ENCODE measurements around the gene LAMB2. TPM values are rescaled to one million over a fixed set of nuclear protein-coding genes. Genes with fewer than 3 reads are reported as not detected.

LAMB2 gene
- total RNA-seq, 2 donors from 2014 or later, result 83.6 to 97.8 TPM

DNA sequence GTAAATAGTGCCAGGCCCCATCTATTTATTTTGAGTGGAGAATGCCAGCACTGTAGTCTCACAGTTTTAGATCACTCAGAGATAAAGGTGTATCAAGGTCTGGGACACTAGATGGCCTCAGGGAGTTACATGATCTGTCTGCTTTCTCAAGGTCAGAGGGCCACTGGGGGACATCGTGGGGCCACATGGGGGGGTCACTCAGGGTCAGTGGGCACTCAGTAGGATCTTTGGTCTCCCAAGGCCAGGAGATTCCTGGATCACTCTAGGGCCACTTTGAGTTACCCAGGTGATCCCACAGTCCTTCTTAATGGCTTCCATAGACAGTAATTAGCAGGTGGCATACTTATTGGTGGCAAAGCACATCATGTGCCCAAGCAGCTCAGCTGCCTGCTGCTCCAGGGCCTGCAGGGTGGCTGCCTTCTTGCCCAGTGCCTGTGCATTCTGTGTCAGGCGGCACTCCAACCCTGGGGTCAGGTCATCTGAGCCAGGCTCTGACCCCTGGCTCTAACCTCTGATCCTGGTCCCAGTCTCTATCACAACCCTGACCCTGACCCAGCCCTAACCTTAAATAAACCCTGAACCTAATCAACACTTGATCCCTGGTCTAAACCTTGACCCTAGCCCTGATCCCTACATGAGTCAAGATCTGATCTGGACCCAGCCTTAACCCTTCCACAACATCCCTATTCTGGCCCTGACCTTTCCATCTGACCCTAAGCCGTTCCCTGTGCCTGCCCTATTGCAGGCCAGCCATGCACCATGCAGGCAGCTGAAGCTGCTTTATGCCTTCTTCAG, 1.8 kb upstream of the LAMB2 start:
- Histone ChIP-seq H3K27ac (ENCODE audit: low read depth, low read length) (no peak overlapping the region), H3K4me3 (ENCODE audit: low read length) (no peak overlapping the region), H3K27me3 (ENCODE audit: control insufficient read depth, insufficient read depth, low read length, poor library complexity, severe bottlenecking) (no peaks in the 10 kb centered on the region), H3K9me3 (ENCODE audit: control insufficient read depth, low read length) (no peaks in the 10 kb centered on the region), H3K9ac (ENCODE audit: extremely low read depth, low read length, poor library complexity, severe bottlenecking) (no peak overlapping the region), H3K4me1 (ENCODE audit: control insufficient read depth, insufficient read depth, low read length) (peaks cover 5% of the 10 kb centered on the region), H3K36me3 (ENCODE audit: control insufficient read depth, insufficient read depth, low read length) (no peaks in the 10 kb centered on the region)
- Mint-ChIP-seq H3K27me3 (ENCODE audit: insufficient read depth) (peaks cover 12% of the 10 kb centered on the region), H3K27ac (peak overlapping the region; percentile 1), H3K4me3 (peak overlapping the region; percentile 78), H3K4me1 (no peaks in the 10 kb centered on the region), H3K9me3 (no peaks in the 10 kb centered on the region), H3K36me3 (ENCODE audit: low read depth) (no peaks in the 10 kb centered on the region)
- peak; percentile 29 for TF ChIP-seq CTCF (conservative IDR thresholded peaks at IDR 0.05)
- WGBS, 2 experiments (ENCODE audit: insufficient coverage in 1 of 2, insufficient read length in 1 of 2), result 78 to 88% methylated on average over 3 of the region's 3 CpGs
- DNase-seq, result no peak

- Histone ChIP-seq H3K9ac (ENCODE audit: extremely low read depth, low read length, poor library complexity, severe bottlenecking) (peak overlapping the region; percentile 50), H3K27ac (ENCODE audit: low read depth, low read length) (peak overlapping the region; percentile 24), H3K9me3 (ENCODE audit: control insufficient read depth, low read length) (no peaks in the 10 kb centered on the region), H3K4me1 (ENCODE audit: control insufficient read depth, insufficient read depth, low read length) (peaks cover 5% of the 10 kb centered on the region), H3K4me3 (ENCODE audit: low read length) (peak overlapping the region; percentile 91), H3K36me3 (ENCODE audit: control insufficient read depth, insufficient read depth, low read length) (peaks cover 1% of the 10 kb centered on the region), H3K27me3 (ENCODE audit: control insufficient read depth, insufficient read depth, low read length, poor library complexity, severe bottlenecking) (no peaks in the 10 kb centered on the region)
- WGBS, 2 experiments (ENCODE audit: insufficient coverage in 1 of 2, insufficient read length in 1 of 2), result 1 to 3% methylated on average over 5 to 30 of the region's 30 CpGs
- H3K4me1 Mint-ChIP-seq, result no peaks in the 10 kb centered on the region
- peak overlapping the region; percentile 78 for H3K4me3 Mint-ChIP-seq
- peak overlapping the region; percentile 83 for H3K27ac Mint-ChIP-seq
- H3K9me3 Mint-ChIP-seq, result no peaks in the 10 kb centered on the region
- H3K36me3 Mint-ChIP-seq (ENCODE audit: low read depth), result no peaks in the 10 kb centered on the region
- DNase-seq, result peak; percentile 92
- peaks cover 9% of the 10 kb centered on the region for H3K27me3 Mint-ChIP-seq (ENCODE audit: insufficient read depth)
- peak; percentile 7 for TF ChIP-seq CTCF (conservative IDR thresholded peaks at IDR 0.05)
These were observed 539 bp upstream of the LAMB2 start for GRCh38 chr3:49133226-49133951.

DNA sequence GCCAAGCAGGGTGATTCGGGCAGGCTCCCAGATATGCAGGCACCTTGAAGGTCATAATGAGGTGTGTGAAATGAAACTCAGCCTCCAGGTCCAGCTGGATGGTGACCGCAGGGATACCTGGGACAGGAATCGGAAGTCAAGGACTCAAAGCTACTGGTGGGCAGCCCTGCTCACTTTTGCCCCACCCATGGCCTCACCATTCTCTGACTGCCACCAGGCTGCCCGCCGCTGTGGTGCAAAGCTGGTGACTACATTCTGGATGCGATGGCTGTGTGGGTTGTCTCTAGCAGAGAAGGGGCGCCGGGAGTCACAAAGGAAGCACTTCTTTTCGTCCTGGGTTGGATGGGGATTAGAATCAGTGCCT, 795 bp downstream of the LAMB2 start:
- Mint-ChIP-seq H3K9me3 (no peaks in the 10 kb centered on the region), H3K36me3 (ENCODE audit: low read depth) (peaks cover 3% of the 10 kb centered on the region), H3K4me1 (no peaks in the 10 kb centered on the region), H3K27ac (no peak overlapping the region), H3K27me3 (ENCODE audit: insufficient read depth) (no peaks in the 10 kb centered on the region), H3K4me3 (peak overlapping the region; percentile 78)
- H3K9me3 ChIP-seq (ENCODE audit: control insufficient read depth, low read length), result no peaks in the 10 kb centered on the region
- H3K4me3 ChIP-seq (ENCODE audit: low read length), result peak overlapping the region; percentile 91
- H3K27ac ChIP-seq (ENCODE audit: low read depth, low read length), result peak overlapping the region; percentile 42
- no peak for TF ChIP-seq CTCF (conservative IDR thresholded peaks at IDR 0.05)
- peaks cover 7% of the 10 kb centered on the region for H3K36me3 ChIP-seq (ENCODE audit: control insufficient read depth, insufficient read depth, low read length)
- peak overlapping the region; percentile 50 for H3K9ac ChIP-seq (ENCODE audit: extremely low read depth, low read length, poor library complexity, severe bottlenecking)
- peaks cover 5% of the 10 kb centered on the region for H3K4me1 ChIP-seq (ENCODE audit: control insufficient read depth, insufficient read depth, low read length)
- 69 to 96% methylated on average over 4 to 9 of the region's 9 CpGs for WGBS, 2 experiments (ENCODE audit: insufficient coverage in 1 of 2, insufficient read length in 1 of 2)
- H3K27me3 ChIP-seq (ENCODE audit: control insufficient read depth, insufficient read depth, low read length, poor library complexity, severe bottlenecking), result no peaks in the 10 kb centered on the region
- no peak for DNase-seq

Measured in endodermal cell (in vitro differentiated cells).